Measurements from ENCODE around the gene NT5C2. TPM values are rescaled to one million over a fixed set of nuclear protein-coding genes. Genes with fewer than 3 reads are reported as not detected.

NT5C2 gene
- polyA plus RNA-seq, 1 of the 3 experiments (the other 2 are of a cell fraction) = 29.6 TPM

GRCh38 chr10:103054621-103055020, 138.5 kb downstream of the NT5C2 start:
- peak overlapping the region; percentile 62 for H3K4me2 ChIP-seq
- ChIA-PET CTCF (interaction anchor here (0.8 to 4.6 kb wide), 11 partner anchors 9 to 142 kb away, joined by 3 to 43 read pairs (median 5); partner anchors contain the start of gene CNNM2), POLR2A (interaction anchor here (0.6 to 1.5 kb wide), 3 partner anchors 137 to 1007 kb away, joined by 4 read pairs; partner anchors contain the start of genes CNNM2 and NT5C2)

GRCh38 chr10:103053659-103054581, 139.2 kb downstream of the NT5C2 start:
- H4K20me1 ChIP-seq (ENCODE audit: insufficient read depth) = no peaks in the 10 kb centered on the region
- no peak overlapping the region; the same call in 1 of the 2 replicates for H3K9ac ChIP-seq
- H3K9me3 ChIP-seq = no peaks in the 10 kb centered on the region
- H3K4me2 ChIP-seq = peak overlapping the region; percentile 62
- ChIA-PET CTCF (interaction anchor here (0.9 to 4.6 kb wide), 11 partner anchors 9 to 142 kb away, joined by 3 to 43 read pairs (median 5); partner anchors contain the start of gene CNNM2), POLR2A (interaction anchor here (0.6 to 1.5 kb wide), 3 partner anchors 136 to 1006 kb away, joined by 4 read pairs; partner anchors contain the start of genes CNNM2 and NT5C2)
- no peaks in the 10 kb centered on the region for H3K36me3 ChIP-seq (replicated peaks in 1 of 2; ENCODE audit: control insufficient read depth in 1 of 2, insufficient read depth in 2 of 2, low read length in 1 of 2)
- peaks cover 0 to 14% of the 10 kb centered on the region in 2 experiments; a peak in 2 of 4 replicates for H3K4me1 ChIP-seq (ENCODE audit: control insufficient read depth in 1 of 2, insufficient read depth in 2 of 2, low read depth in 1 of 2, low read length in 1 of 2)
- peak overlapping the region; percentile 43 to 48 for H3K4me3 ChIP-seq (ENCODE audit: low read depth in 2 of 2, low read length in 1 of 2)
- WGBS (ENCODE audit: low lambda C conversion rate) = 27% methylated on average over 18 of the region's 20 CpGs
- no peaks in the 10 kb centered on the region for H3F3A ChIP-seq (replicated peaks; ENCODE audit: insufficient read depth)
- H3K27ac ChIP-seq (ENCODE audit: low read depth in 2 of 2, low read length in 1 of 2) = peak overlapping the region; percentile 35 to 90; a peak in 3 of 4 replicates
- H3K27me3 ChIP-seq (ENCODE audit: insufficient read depth) = no peaks in the 10 kb centered on the region
- peak; percentile 77 for DNase-seq
- peak overlapping the region; percentile 55; the same call in 1 of the 2 replicates for H2AFZ ChIP-seq (ENCODE audit: low read depth)
- H3K79me2 ChIP-seq (ENCODE audit: insufficient read depth) = no peaks in the 10 kb centered on the region
- H3K9me2 ChIP-seq = no peaks in the 10 kb centered on the region
- no peak for TF ChIP-seq TAF1 (IDR thresholded peaks at IDR 0.05; ENCODE audit: borderline replicate concordance, low read depth, low read length)
- TF ChIP-seq MAX (IDR thresholded peaks at IDR 0.05; ENCODE audit: low read depth) = peak; percentile 54; the same call in 1 of the 2 replicates
- no peak for TF ChIP-seq SIN3A (IDR thresholded peaks at IDR 0.05; ENCODE audit: borderline replicate concordance, low read depth, low read length)
- TF ChIP-seq REST (IDR thresholded peaks at IDR 0.05; ENCODE audit: low read depth, low read length) = no peak
- TF ChIP-seq USF1 (IDR thresholded peaks at IDR 0.05; ENCODE audit: borderline replicate concordance, low read depth) = 0 out of 2 replicates have a peak, but pooled peaks have one; percentile 17
- TF ChIP-seq GABPA (IDR thresholded peaks at IDR 0.05; ENCODE audit: low read depth) = no peak
- peak; percentile 40 for TF ChIP-seq CHD2 (IDR thresholded peaks at IDR 0.05; ENCODE audit: low read length, partially characterized antibody)

More at GRCh38 chr10:103054621-103055020, 138.5 kb downstream of the NT5C2 start:
- no peaks in the 10 kb centered on the region for H3K79me2 ChIP-seq (ENCODE audit: insufficient read depth)
- TF ChIP-seq USF2 (IDR thresholded peaks at IDR 0.05; ENCODE audit: borderline replicate concordance, low read depth, low read length) (no peak), CTCF (IDR thresholded peaks at IDR 0.05) (no peak)
- no peaks in the 10 kb centered on the region for H4K20me1 ChIP-seq (ENCODE audit: insufficient read depth)
- 84% methylated on average over 3 of the region's 3 CpGs for WGBS (ENCODE audit: low lambda C conversion rate)
- no peaks in the 10 kb centered on the region for H3K9me3 ChIP-seq
- H3K4me1 ChIP-seq (ENCODE audit: control insufficient read depth in 1 of 2, insufficient read depth in 2 of 2, low read depth in 1 of 2, low read length in 1 of 2) = peaks cover 0 to 14% of the 10 kb centered on the region in 2 experiments; a peak in 2 of 4 replicates
- no peak overlapping the region for H3K9ac ChIP-seq
- no peaks in the 10 kb centered on the region for H3K9me2 ChIP-seq
- peak overlapping the region; percentile 43 to 48; a peak in 3 of 4 replicates for H3K4me3 ChIP-seq (ENCODE audit: low read depth in 2 of 2, low read length in 1 of 2)
- peak overlapping the region; percentile 35 to 90; a peak in 3 of 4 replicates for H3K27ac ChIP-seq (ENCODE audit: low read depth in 2 of 2, low read length in 1 of 2)
- H3K36me3 ChIP-seq (replicated peaks in 1 of 2; ENCODE audit: control insufficient read depth in 1 of 2, insufficient read depth in 2 of 2, low read length in 1 of 2) = no peaks in the 10 kb centered on the region
- H3K27me3 ChIP-seq (ENCODE audit: insufficient read depth) = no peaks in the 10 kb centered on the region
- no peaks in the 10 kb centered on the region for H3F3A ChIP-seq (replicated peaks; ENCODE audit: insufficient read depth)
- no peak overlapping the region for H2AFZ ChIP-seq (ENCODE audit: low read depth)
- DNase-seq = no peak

Data from SK-N-SH (cell line).